OCI-M2 (cell line): ENCODE measurements around the gene MRPL48.
A peak's percentile ranks its signal among the peaks of the same experiment; 100 is the strongest.
"Not testable (repeated sequence)": the region's sequence is repeated elsewhere in the genome, so short reads cannot be mapped to it uniquely, and the experiment has no call there.

Experiments
- DNase-seq: peaks from one replicate; lab custom pipeline; 2025; ENCODE audit not compliant: unreplicated experiment; lab: John Stamatoyannopoulos, UW

Gene MRPL48

GRCh38 chr11:73779084-73779902, 8.4 kb upstream of the MRPL48 start:
- peak; percentile 67 for DNase-seq

GRCh38 chr11:73781303-73781702, 6.4 kb upstream of the MRPL48 start:
- DNase-seq: no peak

GRCh38 chr11:73783483-73784020, 4.1 kb upstream of the MRPL48 start:
- no peak for DNase-seq

- DNase-seq: no peak
Measured at GRCh38 chr11:73784080-73784634, 3.5 kb upstream of the MRPL48 start.

GRCh38 chr11:73784734-73785133, 2.9 kb upstream of the MRPL48 start:
- DNase-seq: no peak

- not testable (repeated sequence) for DNase-seq
Measured at GRCh38 chr11:73785467-73785866, 2.2 kb upstream of the MRPL48 start.

- DNase-seq: no peak
Measured at GRCh38 chr11:73787051-73787642, 527 bp upstream of the MRPL48 start.

GRCh38 chr11:73789279-73789670, 1.6 kb downstream of the MRPL48 start:
- no peak for DNase-seq

- DNase-seq: no peak
Measured at GRCh38 chr11:73792584-73792983, 4.9 kb downstream of the MRPL48 start.

GRCh38 chr11:73795925-73796632, 8.4 kb downstream of the MRPL48 start:
- no peak for DNase-seq

GRCh38 chr11:73797457-73797856, 9.8 kb downstream of the MRPL48 start:
- no peak for DNase-seq

GRCh38 chr11:73800276-73800806, 12.7 kb downstream of the MRPL48 start:
- no peak for DNase-seq

GRCh38 chr11:73801136-73801535, 13.5 kb downstream of the MRPL48 start:
- no peak for DNase-seq

- DNase-seq: no peak
Measured at GRCh38 chr11:73804712-73805111, 17.0 kb downstream of the MRPL48 start.

GRCh38 chr11:73808052-73808451, 20.4 kb downstream of the MRPL48 start:
- DNase-seq: no peak

- DNase-seq: no peak
Measured at GRCh38 chr11:73810637-73811036, 23.0 kb downstream of the MRPL48 start.

- DNase-seq: no peak
Measured at GRCh38 chr11:73812234-73812633, 24.6 kb downstream of the MRPL48 start.

GRCh38 chr11:73814812-73815211, 27.1 kb downstream of the MRPL48 start:
- no peak for DNase-seq

GRCh38 chr11:73818846-73819245, 31.2 kb downstream of the MRPL48 start:
- no peak for DNase-seq

- no peak for DNase-seq
Measured at GRCh38 chr11:73830261-73830660, 42.6 kb downstream of the MRPL48 start.

GRCh38 chr11:73833067-73833466, 45.4 kb downstream of the MRPL48 start:
- DNase-seq: no peak
